CD4-positive, alpha-beta T cell (primary cell): ENCODE measurements around the gene PNKP. TPM values are rescaled to one million over a fixed set of nuclear protein-coding genes. Genes with fewer than 3 reads are reported as not detected.

Experiments used
- ATAC-seq: fragments of 200-7000 bp; cut with Tn5 transposase; one replicate; pipeline ENCODE4 v1.10.0; 2022; ENCODE audit warnings: mild to moderate bottlenecking; ENCODE audit not compliant: poor library complexity
- CTCF ChIA-PET: fragments of 350-600 bp; sonication (Branson Sonifier 250); formaldehyde crosslinking; loops from one replicate; lab custom pipeline; 2021; ENCODE audit warnings: antibody characterized with exemption, inconsistent platforms; lab: Charles Lee
- POLR2A ChIA-PET: fragments of 350-600 bp; sonication (Branson Sonifier 250); formaldehyde crosslinking; loops from one replicate; lab custom pipeline; 2021; ENCODE audit warnings: antibody characterized with exemption, inconsistent platforms; lab: Charles Lee
- DNase-seq, 14 experiments: peaks; one replicate each; pipeline ENCODE4 v3.0.0-alpha.2; 2013 to 2020; ENCODE audit warnings: mixed read lengths in 2 of 14
- H3K27ac ChIP-seq, 2 donors: one replicate each; pipeline versions ENCODE4 v1.5.1 to v1.7.0; 2013; ENCODE audit warnings: low read length in 2 of 2, low read depth in 1 of 2, mild to moderate bottlenecking in 1 of 2
- H3K27me3 ChIP-seq, 2 experiments: 1 replicate in 1 of 2; 2 replicates in 1 of 2; pipeline versions ENCODE4 v1.6.1 to v1.7.0; 2013; ENCODE audit warnings: low read length in 2 of 2, control low read depth in 1 of 2, mild to moderate bottlenecking in 1 of 2, moderate library complexity in 1 of 2; ENCODE audit not compliant: insufficient read depth in 2 of 2, control insufficient read depth in 1 of 2
- H3K36me3 ChIP-seq: one replicate; pipeline ENCODE4 v1.6.1; 2013; ENCODE audit warnings: low read length, control low read depth; ENCODE audit not compliant: insufficient read depth
- H3K4me1 ChIP-seq: one replicate; pipeline ENCODE4 v1.6.1; 2013; ENCODE audit warnings: low read length, control low read depth; ENCODE audit not compliant: insufficient read depth
- H3K4me3 ChIP-seq: one replicate; pipeline ENCODE4 v1.5.1; 2013; ENCODE audit warnings: mild to moderate bottlenecking, low read length, moderate library complexity
- H3K9me3 ChIP-seq, 2 experiments: 1 replicate in 1 of 2; 2 replicates in 1 of 2; pipeline versions ENCODE4 v1.6.1 to v1.7.0; 2013; ENCODE audit warnings: low read length in 2 of 2, mild to moderate bottlenecking in 2 of 2, control low read depth in 1 of 2, moderate library complexity in 1 of 2; ENCODE audit not compliant: control insufficient read depth in 1 of 2, insufficient read depth in 1 of 2
- H3K27ac Mint-ChIP-seq: one replicate; pipeline ENCODE4 v1.8.0; 2020; ENCODE audit warnings: mixed read lengths
- H3K27me3 Mint-ChIP-seq: one replicate; pipeline ENCODE4 v1.8.0; 2021; ENCODE audit warnings: mixed read lengths
- H3K36me3 Mint-ChIP-seq: one replicate; pipeline ENCODE4 v1.8.0; 2021; ENCODE audit warnings: low read depth, mixed read lengths
- H3K4me1 Mint-ChIP-seq: one replicate; pipeline ENCODE4 v1.8.0; 2021; ENCODE audit warnings: low read depth, mixed read lengths
- H3K4me3 Mint-ChIP-seq: one replicate; pipeline ENCODE4 v1.8.0; 2020; ENCODE audit warnings: mild to moderate bottlenecking, mixed read lengths
- H3K9me3 Mint-ChIP-seq: one replicate; pipeline ENCODE4 v1.8.0; 2020; ENCODE audit warnings: mixed read lengths
- CTCF ChIP-seq: fragments of 200-600 bp; IDR thresholded peaks from one replicate; pipeline ENCODE4 v1.8.0; 2022; ENCODE audit warnings: antibody characterized with exemption, mild to moderate bottlenecking
- intact Hi-C, 2 experiments: fragments of 100-400 bp; cut with DNase I in 1 of 2; cut with micrococcal nuclease in 1 of 2; formaldehyde crosslinking; loops; one replicate each; pipeline versions ENCODE4 v1.15.1 to v1.9.0; 2023 to 2025; cut with DNase I, micrococcal nuclease
- total RNA-seq, 174 experiments: library from RNA in 2 of 174; stranded (reverse) in 2 of 174; gene quantifications; one replicate each; pipeline ENCODE4 v1.2.3 and lab custom pipeline; 2021 to 2026

The PNKP gene
- total RNA-seq, 2 experiments from 2014 or later, result 96.1 to 98.1 TPM

- peaks cover 19% of the 10 kb centered on the region for H3K36me3 ChIP-seq
- Mint-ChIP-seq H3K27me3 (no peaks in the 10 kb centered on the region), H3K9me3 (no peaks in the 10 kb centered on the region), H3K27ac (no peak overlapping the region), H3K36me3 (peaks cover 14% of the 10 kb centered on the region), H3K4me1 (no peaks in the 10 kb centered on the region), H3K4me3 (no peak overlapping the region)
- ATAC-seq (no peak), DNase-seq (no peak)
- intact Hi-C loops, result no loop called here
- POLR2A ChIA-PET, result no interaction called here
- H3K9me3 ChIP-seq, result no peaks in the 10 kb centered on the region
- H3K27me3 ChIP-seq, result no peaks in the 10 kb centered on the region
- H3K4me1 ChIP-seq, result no peaks in the 10 kb centered on the region
- H3K4me3 ChIP-seq, result no peak overlapping the region
- H3K27ac ChIP-seq, result no peak overlapping the region
- TF ChIP-seq CTCF, result no peak
- CTCF ChIA-PET, result no interaction called here
Observed at GRCh38 chr19:49840321-49840720, 27.1 kb downstream of the PNKP start.

DNA sequence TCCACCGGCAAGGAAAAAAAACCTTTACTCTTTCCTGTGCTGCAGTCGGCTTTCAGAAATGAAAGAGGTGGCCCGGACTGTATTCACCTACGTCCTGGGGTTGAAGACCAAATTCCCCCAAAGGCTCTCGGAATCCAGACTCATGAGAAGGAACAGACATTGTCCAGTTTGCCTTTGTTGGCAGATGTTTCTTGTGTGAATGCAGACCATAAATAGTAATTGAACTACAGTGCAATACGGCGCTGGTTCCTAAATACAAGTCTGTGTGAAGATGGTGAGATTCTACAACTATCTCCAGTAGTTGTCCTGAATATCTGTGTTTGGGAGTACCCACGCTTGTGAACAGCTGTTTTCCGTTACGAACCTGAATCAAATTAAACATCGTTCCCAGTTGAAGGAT, 27.7 kb downstream of the PNKP start:
- Mint-ChIP-seq H3K36me3 (peaks cover 20% of the 10 kb centered on the region), H3K4me3 (no peak overlapping the region), H3K27me3 (no peaks in the 10 kb centered on the region), H3K27ac (no peak overlapping the region), H3K4me1 (no peaks in the 10 kb centered on the region), H3K9me3 (no peaks in the 10 kb centered on the region)
- CTCF ChIA-PET, result interaction anchor here (1.2 kb wide), 1 partner anchor 600 kb away, joined by 3 read pairs; no protein-coding TSS in a partner anchor
- DNase-seq (no peak), ATAC-seq (no peak)
- no peaks in the 10 kb centered on the region for H3K4me1 ChIP-seq
- intact Hi-C loops, result no loop called here
- POLR2A ChIA-PET, result no interaction called here
- no peak for TF ChIP-seq CTCF
- H3K27ac ChIP-seq, result no peak overlapping the region
- peaks cover 25% of the 10 kb centered on the region for H3K36me3 ChIP-seq
- no peak overlapping the region for H3K4me3 ChIP-seq
- no peaks in the 10 kb centered on the region for H3K27me3 ChIP-seq
- H3K9me3 ChIP-seq, result no peaks in the 10 kb centered on the region

DNA sequence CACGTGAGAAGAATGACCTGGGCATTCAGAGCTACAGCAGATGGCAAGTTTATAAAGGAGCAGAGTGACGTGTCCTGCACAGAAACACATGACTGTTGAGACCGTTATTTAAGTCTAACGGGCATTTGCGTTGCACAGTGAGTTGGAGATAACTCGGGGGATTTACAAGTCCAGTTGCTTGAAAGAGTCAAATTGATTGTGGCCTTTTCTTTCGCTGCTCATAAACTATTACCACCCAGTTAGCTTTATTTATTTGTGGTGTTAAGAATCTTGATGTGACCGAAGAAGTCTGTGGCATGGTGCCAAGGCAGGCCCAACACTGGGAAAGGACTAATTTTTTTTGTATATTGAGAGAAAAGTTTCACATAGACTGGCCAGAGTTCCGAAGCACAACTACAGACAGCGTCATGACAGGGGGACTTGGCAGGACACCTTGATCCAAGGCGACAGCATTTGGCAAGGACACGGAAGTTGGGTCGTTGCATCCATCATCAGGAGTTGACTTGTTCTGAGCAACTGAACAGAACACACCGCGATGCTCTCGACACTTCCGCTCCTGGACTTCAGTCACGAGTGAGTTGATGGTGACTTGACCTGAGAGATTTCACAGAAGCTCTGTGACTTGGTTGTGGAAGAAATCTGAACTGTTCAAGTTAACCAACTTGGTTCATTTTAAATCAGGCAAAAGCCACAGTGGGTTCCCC, 28.3 kb downstream of the PNKP start:
- ATAC-seq (no peak), DNase-seq (no peak)
- H3K9me3 ChIP-seq, result no peaks in the 10 kb centered on the region
- H3K27ac ChIP-seq, result no peak overlapping the region
- no peaks in the 10 kb centered on the region for H3K27me3 ChIP-seq
- TF ChIP-seq CTCF, result no peak
- no peak overlapping the region for H3K4me3 ChIP-seq
- CTCF ChIA-PET, result interaction anchor here (1.2 kb wide), 1 partner anchor 599 kb away, joined by 3 read pairs; no protein-coding TSS in a partner anchor
- Mint-ChIP-seq H3K4me1 (no peaks in the 10 kb centered on the region), H3K4me3 (no peak overlapping the region), H3K36me3 (peaks cover 25% of the 10 kb centered on the region), H3K9me3 (no peaks in the 10 kb centered on the region), H3K27me3 (no peaks in the 10 kb centered on the region), H3K27ac (no peak overlapping the region)
- H3K36me3 ChIP-seq, result peaks cover 31% of the 10 kb centered on the region
- H3K4me1 ChIP-seq, result no peaks in the 10 kb centered on the region
- intact Hi-C loops, result no loop called here
- POLR2A ChIA-PET, result no interaction called here
